C4-2B (cell line): ENCODE data around the gene CABP7.

Source experiments
- CTCF ChIP-seq: fragments of 450-650 bp; conservative IDR thresholded peaks from 2 replicates; pipeline ENCODE4 v1.5.1; 2017; ENCODE audit warnings: mild to moderate bottlenecking
- ZFX ChIP-seq: fragments of 450-650 bp; IDR thresholded peaks from 2 replicates; pipeline ENCODE4 v1.6.1; 2017

DNA sequence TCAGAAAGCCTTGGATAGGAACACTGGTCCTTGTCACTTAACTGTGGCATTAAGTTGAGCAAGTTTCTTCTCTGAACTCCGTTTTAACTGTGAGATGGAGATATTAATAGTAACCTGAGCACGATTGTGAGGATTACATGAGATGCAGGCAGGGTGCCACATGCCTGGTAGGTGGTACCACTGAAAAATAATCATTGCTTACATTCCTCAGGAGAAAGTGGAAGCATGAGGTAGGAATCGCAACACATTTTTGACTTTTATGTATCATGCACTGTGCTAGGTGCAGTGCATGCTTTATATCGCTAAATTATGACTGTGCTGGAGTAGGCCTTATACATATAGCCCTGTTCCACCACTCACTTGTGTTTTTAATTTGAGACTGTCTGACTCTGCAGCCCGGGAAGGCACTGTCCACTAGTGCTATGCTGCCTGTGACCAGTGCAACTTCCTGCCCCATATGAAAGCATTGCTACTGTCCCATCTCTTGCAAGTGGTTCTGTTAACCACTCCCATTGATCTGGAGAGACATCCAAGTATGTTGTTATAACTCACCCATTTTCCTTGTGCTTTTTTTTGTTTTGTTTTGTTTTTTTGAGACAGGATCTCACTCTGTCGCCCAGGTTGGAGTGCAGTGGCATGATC is 48.4 kb downstream of the CABP7 start:
- TF ChIP-seq CTCF = no peak
- no peak for TF ChIP-seq ZFX
